Parathyroid adenoma (tissue), 2 donors: ENCODE results near the gene LIMK2.
"Not testable (repeated sequence)": the region's sequence is repeated elsewhere in the genome, so short reads cannot be mapped to it uniquely, and the experiment has no call there.

ENCODE experiments used
- H2AFZ ChIP-seq: fragments of 300-600 bp; sonication (generic); one replicate; pipeline ENCODE4 v1.7.0; 2017; ENCODE audit warnings: antibody characterized with exemption, mild to moderate bottlenecking
- H3K27ac ChIP-seq: fragments of 300-600 bp; sonication (generic); one replicate; pipeline ENCODE4 v1.7.0; 2017
- H3K27me3 ChIP-seq: fragments of 300-600 bp; sonication (generic); one replicate; pipeline ENCODE4 v1.7.0; 2017; ENCODE audit warnings: low read length; ENCODE audit not compliant: control insufficient read depth, insufficient read depth
- H3K36me3 ChIP-seq: fragments of 300-600 bp; sonication (generic); one replicate; pipeline ENCODE4 v1.7.0; 2017; ENCODE audit warnings: low read length; ENCODE audit not compliant: control insufficient read depth, insufficient read depth
- H3K4me1 ChIP-seq: fragments of 300-600 bp; sonication (generic); one replicate; pipeline ENCODE4 v1.7.0; 2017; ENCODE audit warnings: control low read depth
- H3K4me2 ChIP-seq: fragments of 300-600 bp; sonication (generic); one replicate; pipeline ENCODE4 v1.7.0; 2017; ENCODE audit warnings: low read length
- H3K4me3 ChIP-seq: fragments of 300-600 bp; sonication (generic); one replicate; pipeline ENCODE4 v1.7.0; 2017; ENCODE audit warnings: low read depth, low read length
- H3K79me2 ChIP-seq: fragments of 300-600 bp; sonication (generic); one replicate; pipeline ENCODE4 v1.7.0; 2017; ENCODE audit warnings: control low read depth
- H3K9ac ChIP-seq: fragments of 300-600 bp; sonication (generic); one replicate; pipeline ENCODE4 v1.7.0; 2017; ENCODE audit warnings: mild to moderate bottlenecking
- H3K9me3 ChIP-seq: fragments of 300-600 bp; sonication (generic); one replicate; pipeline ENCODE4 v1.7.0; 2017; ENCODE audit warnings: low read length; ENCODE audit not compliant: control insufficient read depth
- CTCF ChIP-seq: fragments of 300-600 bp; sonication (generic); IDR thresholded peaks from one replicate; pipeline ENCODE4 v1.7.0; 2017; ENCODE audit warnings: antibody characterized with exemption, mild to moderate bottlenecking
- donor health status: primary hyperparathyroidism.

Gene LIMK2

GRCh38 chr22:31244943-31245451, 32.9 kb downstream of the LIMK2 start:
- Histone ChIP-seq H3K79me2 (peaks cover 16% of the 10 kb centered on the region), H3K4me1 (peaks cover 33% of the 10 kb centered on the region), H3K4me3 (no peak overlapping the region), H3K9ac (no peak overlapping the region), H3K36me3 (no peaks in the 10 kb centered on the region), H2AFZ (no peak overlapping the region), H3K4me2 (no peak overlapping the region), H3K27ac (no peak overlapping the region), H3K9me3 (no peaks in the 10 kb centered on the region), H3K27me3 (no peaks in the 10 kb centered on the region)
- TF ChIP-seq CTCF, result no peak

GRCh38 chr22:31245998-31246397, 33.9 kb downstream of the LIMK2 start:
- H3K9ac ChIP-seq, H3K36me3 ChIP-seq, H2AFZ ChIP-seq, H3K27me3 ChIP-seq, H3K27ac ChIP-seq, H3K4me2 ChIP-seq, H3K9me3 ChIP-seq, H3K4me3 ChIP-seq: not testable (repeated sequence)
- Histone ChIP-seq H3K4me1 (peaks cover 32% of the 10 kb centered on the region), H3K79me2 (peaks cover 21% of the 10 kb centered on the region)

- H3K4me2 ChIP-seq, result no peak overlapping the region
- H3K9me3 ChIP-seq, result no peaks in the 10 kb centered on the region
- no peak for TF ChIP-seq CTCF
- H3K79me2 ChIP-seq, result peaks cover 22% of the 10 kb centered on the region
- H2AFZ ChIP-seq, result no peak overlapping the region
- no peak overlapping the region for H3K4me3 ChIP-seq
- no peaks in the 10 kb centered on the region for H3K27me3 ChIP-seq
- peaks cover 25% of the 10 kb centered on the region for H3K4me1 ChIP-seq
- no peak overlapping the region for H3K27ac ChIP-seq
- no peak overlapping the region for H3K9ac ChIP-seq
- no peaks in the 10 kb centered on the region for H3K36me3 ChIP-seq
Observed at GRCh38 chr22:31246687-31247086, 34.6 kb downstream of the LIMK2 start.

GRCh38 chr22:31247726-31248125, 35.6 kb downstream of the LIMK2 start:
- peak overlapping the region; percentile 84 for H3K27ac ChIP-seq
- no peaks in the 10 kb centered on the region for H3K9me3 ChIP-seq
- peak overlapping the region; percentile 75 for H3K4me3 ChIP-seq
- H3K9ac ChIP-seq, result no peak overlapping the region
- H3K36me3 ChIP-seq, result no peaks in the 10 kb centered on the region
- H3K27me3 ChIP-seq, result no peaks in the 10 kb centered on the region
- no peak overlapping the region for H2AFZ ChIP-seq
- H3K4me1 ChIP-seq, result peaks cover 19% of the 10 kb centered on the region
- H3K79me2 ChIP-seq, result peaks cover 24% of the 10 kb centered on the region
- H3K4me2 ChIP-seq, result peak overlapping the region; percentile 73
- no peak for TF ChIP-seq CTCF

DNA sequence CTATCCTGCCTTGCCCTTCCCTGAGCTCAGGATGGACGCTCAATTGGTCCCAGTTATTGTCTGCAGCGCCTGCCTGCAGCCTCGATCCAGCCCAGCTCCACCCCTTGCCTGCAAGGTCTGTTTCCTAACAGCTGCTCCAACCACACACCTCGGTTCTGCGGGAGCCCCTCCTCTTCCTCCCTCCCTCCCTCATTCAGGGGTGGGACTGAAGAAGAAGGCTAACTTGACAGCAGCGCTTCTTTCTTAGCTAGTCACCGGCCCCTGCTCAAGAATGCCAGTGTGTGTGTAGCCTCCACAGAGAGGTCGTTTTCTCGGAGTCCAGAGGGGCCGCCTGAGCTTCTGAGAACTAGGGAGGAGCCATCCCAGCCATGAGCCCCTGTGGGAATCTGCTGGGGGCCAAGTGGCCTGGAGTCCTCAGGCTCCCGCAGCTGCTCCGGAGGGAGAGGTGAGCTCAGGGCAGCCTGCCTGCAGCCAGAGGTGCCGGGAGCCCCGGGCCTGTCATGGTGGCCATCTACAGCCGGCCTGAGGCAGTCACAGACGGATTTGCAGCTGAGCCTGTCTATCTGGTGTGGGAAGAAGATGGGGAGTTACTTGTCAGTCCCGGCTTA, 36.1 kb downstream of the LIMK2 start:
- Histone ChIP-seq H3K4me1 (peaks cover 19% of the 10 kb centered on the region), H2AFZ (peak overlapping the region; percentile 68), H3K27ac (peak overlapping the region; percentile 84), H3K4me2 (peak overlapping the region; percentile 73), H3K4me3 (peak overlapping the region; percentile 75), H3K9me3 (no peaks in the 10 kb centered on the region), H3K27me3 (no peaks in the 10 kb centered on the region), H3K36me3 (no peaks in the 10 kb centered on the region), H3K9ac (peak overlapping the region; percentile 35), H3K79me2 (peaks cover 24% of the 10 kb centered on the region)
- no peak for TF ChIP-seq CTCF
